NCI-H510A treated with DMSO at 0.1 percent for 48 hours (cell line): ENCODE results near the gene SMC1A.

Source experiments
- DNase-seq: peaks from one replicate; lab custom pipeline; 2025; lab: John Stamatoyannopoulos, UW

Gene SMC1A

DNA sequence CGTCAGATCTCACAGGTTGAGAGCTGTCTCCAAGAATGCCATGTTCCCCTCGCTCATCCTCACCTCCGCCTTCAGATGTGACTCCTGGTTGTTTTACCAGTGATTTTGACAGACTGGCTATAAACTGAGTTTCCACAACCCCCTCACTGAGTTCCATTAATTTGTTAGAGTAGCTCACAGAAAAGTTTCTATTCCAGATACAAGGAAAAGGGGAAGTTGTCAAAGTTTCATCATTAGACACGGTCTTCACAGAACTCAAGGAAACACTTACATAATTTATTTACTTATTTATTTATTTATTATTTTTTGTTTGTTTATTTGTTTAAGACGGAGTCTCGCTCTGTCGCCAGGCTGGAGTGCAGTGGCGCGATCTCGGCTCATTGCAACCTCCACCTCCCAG is 85.4 kb downstream of the SMC1A start:
- no peak for DNase-seq

DNA sequence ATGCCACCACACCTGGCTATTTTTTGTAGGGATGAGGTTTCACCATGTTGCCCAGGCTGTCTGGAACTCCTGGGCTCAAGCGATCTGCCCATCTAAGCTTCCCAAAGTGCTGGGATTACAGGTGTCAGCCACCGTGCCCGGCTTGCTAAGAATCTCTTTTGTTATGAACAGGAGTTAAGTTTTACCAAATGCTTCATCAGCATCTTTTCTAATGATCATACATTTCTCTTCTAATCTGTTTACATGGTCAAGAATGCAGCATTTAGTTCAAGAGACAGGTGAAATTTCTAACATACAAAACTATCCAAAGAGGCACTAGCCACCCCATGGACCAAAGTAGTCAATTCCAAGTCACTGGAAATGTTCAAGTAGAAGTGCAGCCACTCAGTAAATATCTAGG is 88.6 kb downstream of the SMC1A start:
- no peak for DNase-seq

DNA sequence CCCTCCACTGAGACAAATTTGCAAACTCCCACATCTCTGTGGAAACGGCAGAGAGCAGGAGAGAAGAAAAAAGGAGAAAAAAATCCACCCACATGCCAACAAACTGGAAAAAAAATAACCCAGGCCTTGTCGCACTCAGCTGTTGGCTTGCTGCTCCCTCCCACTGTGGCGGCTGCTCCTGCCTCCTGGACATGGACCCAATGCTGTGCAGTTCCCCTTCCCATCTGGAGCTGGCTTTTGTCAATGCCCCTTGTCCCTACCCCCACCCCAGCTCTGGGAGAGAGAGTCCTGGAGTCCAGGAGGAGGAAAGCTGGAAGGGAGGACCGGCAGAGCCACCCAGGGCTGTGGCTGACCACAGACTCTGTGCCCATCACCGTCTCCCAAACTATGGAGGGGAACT is 90.2 kb downstream of the SMC1A start:
- DNase-seq: no peak

DNA sequence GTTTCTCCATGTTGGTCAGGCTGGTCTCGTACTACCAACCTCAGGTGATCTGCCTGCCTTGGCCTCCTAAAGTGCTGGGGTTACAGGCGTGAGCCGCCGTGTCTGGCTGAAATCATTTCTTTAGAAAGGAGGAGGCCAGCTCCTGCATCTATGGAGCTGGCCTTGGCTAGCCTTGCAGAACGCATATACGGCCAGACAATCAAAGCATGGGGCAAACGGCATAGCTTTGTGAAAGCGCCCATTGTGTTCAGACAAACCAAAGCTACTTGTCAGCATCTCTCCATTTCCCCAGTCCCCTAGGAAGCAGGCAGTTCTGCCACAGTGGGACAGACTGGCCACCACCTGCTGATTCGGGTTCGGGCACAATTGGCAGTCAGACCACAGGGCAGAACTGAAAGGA is 92.1 kb downstream of the SMC1A start:
- no peak for DNase-seq

DNA sequence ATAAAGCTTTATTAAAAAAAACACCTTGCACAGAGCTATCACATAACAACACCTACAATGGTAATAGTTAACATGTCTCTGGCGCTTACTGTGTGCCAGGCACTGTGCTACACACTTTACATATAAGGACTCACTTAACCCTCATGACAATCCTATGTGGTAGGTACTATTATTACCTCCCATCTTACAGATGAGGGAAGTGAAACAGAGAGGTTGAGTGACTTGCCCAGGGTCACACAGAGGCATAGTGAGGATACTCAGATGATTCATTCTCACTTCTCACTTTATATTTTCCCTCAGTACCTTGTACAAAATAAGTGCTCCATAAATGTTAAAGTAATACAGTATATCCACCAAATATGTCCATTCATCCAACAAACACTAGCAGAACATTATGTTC is 97.7 kb downstream of the SMC1A start:
- DNase-seq: no peak
